Peyer's patch (tissue), 4 donors: ENCODE results near the gene CLASP1.

Experiments
- POLR2A ChIP-seq, 2 donors: fragments of 450-650 bp; IDR thresholded peaks; one replicate each; pipeline ENCODE4 v1.5.1; 2017; ENCODE audit warnings: antibody characterized with exemption in 2 of 2, mild to moderate bottlenecking in 2 of 2, moderate library complexity in 2 of 2
- TF ChIP-seq, protein P1 (sequence below), 6 experiments: fragments of 450-650 bp in 4 of 6; fragments of 200-600 bp in 2 of 6; sonication (generic) in 1 of 6; IDR thresholded peaks; one replicate each; pipeline ENCODE4 v1.5.1; 2017 to 2019; ENCODE audit warnings: antibody characterized with exemption in 6 of 6, mild to moderate bottlenecking in 3 of 6, moderate library complexity in 1 of 6

DNA sequence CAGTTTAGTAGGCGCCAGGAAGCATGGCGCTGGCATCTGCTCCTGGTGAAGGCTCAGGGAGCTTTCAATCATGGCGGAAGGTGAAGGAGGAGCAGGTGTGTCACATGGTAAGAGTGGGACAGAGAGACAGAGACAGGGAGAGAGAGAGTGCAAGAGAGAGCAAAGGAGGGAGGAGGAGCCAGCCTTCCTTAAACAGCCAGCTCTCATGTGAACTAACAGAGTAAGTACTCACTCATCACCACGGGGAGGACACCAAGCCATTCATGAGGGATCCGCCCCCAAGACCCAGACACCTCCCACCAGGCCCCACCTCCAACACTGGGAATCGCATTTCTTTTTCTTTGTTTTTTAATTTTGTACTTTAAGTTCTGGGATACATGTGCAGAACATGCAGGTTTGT lies 40.8 kb upstream of the CLASP1 start:
- TF ChIP-seq, protein P1, sequence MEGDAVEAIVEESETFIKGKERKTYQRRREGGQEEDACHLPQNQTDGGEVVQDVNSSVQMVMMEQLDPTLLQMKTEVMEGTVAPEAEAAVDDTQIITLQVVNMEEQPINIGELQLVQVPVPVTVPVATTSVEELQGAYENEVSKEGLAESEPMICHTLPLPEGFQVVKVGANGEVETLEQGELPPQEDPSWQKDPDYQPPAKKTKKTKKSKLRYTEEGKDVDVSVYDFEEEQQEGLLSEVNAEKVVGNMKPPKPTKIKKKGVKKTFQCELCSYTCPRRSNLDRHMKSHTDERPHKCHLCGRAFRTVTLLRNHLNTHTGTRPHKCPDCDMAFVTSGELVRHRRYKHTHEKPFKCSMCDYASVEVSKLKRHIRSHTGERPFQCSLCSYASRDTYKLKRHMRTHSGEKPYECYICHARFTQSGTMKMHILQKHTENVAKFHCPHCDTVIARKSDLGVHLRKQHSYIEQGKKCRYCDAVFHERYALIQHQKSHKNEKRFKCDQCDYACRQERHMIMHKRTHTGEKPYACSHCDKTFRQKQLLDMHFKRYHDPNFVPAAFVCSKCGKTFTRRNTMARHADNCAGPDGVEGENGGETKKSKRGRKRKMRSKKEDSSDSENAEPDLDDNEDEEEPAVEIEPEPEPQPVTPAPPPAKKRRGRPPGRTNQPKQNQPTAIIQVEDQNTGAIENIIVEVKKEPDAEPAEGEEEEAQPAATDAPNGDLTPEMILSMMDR (IDR thresholded peaks at IDR 0.05) = no peak
- no peak for TF ChIP-seq POLR2A (IDR thresholded peaks at IDR 0.05)
